GM19438 (cell line): Measurements from ENCODE around the gene PILRA.
A peak's percentile ranks its signal among the peaks of the same experiment; 100 is the strongest.
"Not testable (repeated sequence)": the region's sequence is repeated elsewhere in the genome, so short reads cannot be mapped to it uniquely, and the experiment has no call there.

Source experiments
- ATAC-seq: cut with Tn5 transposase; IDR thresholded peaks from one replicate; pipeline ENCODE4 v1.9.1; 2021; ENCODE audit warnings: low read depth; ENCODE audit not compliant: unreplicated experiment

Gene PILRA

DNA sequence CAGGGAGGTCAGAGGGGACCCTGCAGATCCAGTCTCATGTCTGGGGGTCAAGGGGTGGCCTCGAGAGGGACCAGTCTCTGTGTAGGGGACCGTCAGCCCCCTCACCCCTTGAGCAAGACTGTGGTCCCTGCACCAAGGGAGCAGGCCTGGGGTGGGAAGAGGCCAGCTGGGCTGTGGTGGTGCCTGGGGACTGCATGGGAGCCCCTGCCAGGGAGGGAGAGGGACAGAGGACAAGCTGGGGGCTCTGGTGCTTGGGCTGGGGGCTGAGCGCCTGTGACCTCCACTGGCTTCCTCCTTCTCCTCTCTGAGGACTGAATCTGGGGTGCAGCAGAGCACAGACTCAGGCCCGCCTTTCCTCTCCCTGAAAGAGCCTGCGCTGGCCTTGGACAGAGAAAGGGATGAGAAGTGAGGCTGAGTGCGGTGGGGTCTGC lies 16.1 kb upstream of the PILRA start:
- no peak for ATAC-seq

DNA sequence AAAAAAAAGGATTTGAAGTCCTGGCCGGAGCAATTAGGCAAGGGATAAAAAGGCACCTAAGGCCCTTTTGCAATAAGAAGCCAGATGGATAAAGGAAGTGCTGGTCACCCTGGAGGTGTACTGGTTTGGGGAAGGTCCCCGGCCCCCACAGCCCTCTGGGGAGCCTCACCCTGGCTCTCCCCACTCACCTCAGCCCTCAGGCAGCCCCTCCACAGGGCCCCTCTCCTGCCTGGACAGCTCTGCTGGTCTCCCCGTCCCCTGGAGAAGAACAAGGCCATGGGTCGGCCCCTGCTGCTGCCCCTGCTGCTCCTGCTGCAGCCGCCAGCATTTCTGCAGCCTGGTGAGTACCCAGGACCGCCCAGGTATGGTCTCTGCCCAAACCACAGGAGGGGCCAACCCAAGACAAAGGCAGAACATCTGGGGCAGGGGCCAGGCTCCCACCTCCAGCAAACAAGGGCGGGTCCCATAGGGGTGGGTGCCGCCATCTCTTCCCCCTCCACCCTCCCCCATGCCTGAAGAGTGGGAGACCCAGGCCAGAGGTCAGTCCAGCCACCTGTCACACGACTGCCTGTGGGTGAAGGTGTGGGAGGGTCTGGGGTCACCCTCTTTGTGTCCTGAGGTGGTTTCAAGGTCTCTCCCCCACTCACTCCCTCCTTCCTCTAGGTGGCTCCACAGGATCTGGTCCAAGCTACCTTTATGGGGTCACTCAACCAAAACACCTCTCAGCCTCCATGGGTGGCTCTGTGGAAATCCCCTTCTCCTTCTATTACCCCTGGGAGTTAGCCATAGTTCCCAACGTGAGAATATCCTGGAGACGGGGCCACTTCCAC lies 15.0 kb upstream of the PILRA start, which contains the start of gene PILRB:
TSS of gene PILRB (plus strand) at position 91 of the 830 bp plus-strand sequence. CDS start at position 277, 186 bp downstream.
- peak; percentile 49 for ATAC-seq

DNA sequence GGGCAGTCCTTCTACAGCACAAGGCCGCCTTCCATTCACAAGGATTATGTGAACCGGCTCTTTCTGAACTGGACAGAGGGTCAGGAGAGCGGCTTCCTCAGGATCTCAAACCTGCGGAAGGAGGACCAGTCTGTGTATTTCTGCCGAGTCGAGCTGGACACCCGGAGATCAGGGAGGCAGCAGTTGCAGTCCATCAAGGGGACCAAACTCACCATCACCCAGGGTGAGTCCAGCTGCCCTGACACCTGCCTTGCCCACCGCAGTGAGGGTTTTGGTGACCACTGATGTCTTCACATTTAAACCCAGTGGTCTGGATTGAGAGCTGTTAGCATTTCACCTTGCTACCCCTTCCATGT lies 14.5 kb upstream of the PILRA start:
- no peak for ATAC-seq

DNA sequence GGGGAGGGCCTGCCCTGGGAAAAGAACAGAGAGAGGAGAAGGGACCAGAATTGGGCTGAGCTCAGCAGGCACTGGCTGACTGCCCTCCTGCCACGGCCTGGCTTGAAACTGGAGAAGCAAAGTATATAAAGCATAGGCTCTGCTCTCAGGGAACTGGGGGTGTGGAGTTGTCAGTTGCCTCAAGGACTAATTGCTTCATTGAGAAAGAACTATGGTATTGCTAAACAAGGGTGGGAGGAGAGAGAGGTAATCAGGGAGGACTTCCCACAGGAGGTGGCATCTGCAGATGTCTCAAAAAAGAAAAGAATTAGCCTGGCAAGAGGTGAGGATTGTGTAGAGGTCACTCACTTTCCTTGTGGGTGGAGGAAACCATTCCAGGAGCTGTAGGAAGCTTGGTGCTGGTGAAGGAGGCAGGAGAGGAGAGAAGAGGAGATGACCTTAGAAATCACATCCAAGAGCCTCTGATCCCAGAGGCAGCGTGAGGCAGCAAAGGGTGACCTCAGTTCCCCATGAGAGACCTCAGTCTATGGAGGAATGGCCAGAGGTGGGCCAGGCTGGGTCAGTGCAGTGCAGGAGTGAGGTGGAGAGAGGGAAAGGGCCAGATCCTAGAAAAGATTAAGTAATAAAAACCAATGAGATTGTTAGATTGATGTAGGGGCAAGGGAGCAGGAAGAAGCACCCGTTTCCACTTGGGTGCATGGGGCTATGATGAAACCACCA lies 13.0 kb upstream of the PILRA start:
- no peak for ATAC-seq

DNA sequence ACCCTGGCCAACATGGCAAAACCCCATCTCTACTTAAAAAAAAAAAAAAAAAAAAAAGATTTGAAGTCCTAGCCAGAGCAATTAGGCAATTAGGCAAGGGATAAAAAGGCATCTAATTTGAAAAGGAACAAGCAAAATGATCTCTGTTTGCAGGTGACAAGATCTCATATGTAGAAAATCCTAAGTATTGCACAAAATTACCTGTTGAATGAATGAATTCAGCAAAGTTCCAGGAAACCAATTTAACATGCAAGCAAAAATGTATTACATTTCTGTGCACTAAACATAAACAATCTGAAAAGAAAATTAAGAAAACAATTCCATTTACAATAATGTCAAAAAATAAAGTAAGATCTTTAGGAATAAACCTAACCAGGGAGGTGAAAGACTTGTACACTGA lies 10.2 kb upstream of the PILRA start:
- no peak for ATAC-seq

DNA sequence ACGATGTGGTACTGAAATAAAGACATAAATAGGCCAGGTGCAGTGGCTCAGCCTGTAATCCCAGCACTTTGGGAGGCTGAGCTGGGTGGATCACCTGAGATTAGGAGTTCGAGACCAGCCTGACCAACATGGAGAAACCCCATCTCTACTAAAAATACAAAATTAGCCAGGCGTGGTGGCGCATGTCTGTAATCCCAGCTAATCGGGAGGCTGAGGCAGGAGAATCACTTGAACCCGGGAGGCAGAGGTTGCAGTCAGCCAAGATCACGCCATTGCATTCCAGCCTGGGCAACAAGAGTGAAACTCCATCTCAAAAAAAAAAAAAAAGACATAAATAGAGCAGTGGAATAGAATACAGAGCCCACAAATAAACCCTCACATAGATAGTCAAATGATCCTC lies 9.5 kb upstream of the PILRA start:
- not testable (repeated sequence) for ATAC-seq

DNA sequence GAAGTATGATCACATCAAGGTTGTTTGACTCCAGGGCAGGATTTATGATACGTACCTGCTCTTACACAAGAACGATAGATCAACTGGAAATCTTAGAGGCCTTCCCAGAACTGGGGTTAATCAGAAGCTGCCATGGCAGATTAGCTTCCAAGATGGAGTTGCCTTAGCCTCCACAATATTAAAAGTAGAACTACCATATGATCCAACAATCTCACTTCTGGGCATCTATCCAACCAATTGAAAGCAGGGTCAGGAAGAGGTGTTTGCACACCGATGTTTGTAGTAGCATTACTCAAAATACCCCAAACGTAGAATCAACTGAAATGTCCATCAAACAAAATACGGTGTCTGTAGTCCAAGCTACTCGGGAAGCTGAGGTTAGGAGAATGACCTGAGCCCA lies 8.8 kb upstream of the PILRA start:
- ATAC-seq = no peak

DNA sequence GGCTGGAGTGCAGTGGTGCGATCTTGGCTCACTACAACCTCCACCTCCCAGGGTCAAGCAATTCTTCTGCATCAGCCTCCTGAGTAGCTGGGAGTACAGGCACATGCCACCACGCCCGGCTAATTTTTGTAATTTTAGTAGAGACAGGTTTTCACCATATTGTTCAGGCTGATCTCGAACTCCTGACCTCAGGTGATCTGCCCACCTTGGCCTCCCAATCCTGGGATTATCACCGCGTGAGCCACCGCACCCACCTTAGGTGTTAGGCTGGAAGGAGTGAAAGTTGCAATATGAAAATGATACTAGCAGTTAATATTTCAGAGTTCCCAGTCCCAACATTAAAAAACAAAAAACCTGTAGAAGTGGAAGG lies 7.3 kb upstream of the PILRA start:
- ATAC-seq = not testable (repeated sequence)

DNA sequence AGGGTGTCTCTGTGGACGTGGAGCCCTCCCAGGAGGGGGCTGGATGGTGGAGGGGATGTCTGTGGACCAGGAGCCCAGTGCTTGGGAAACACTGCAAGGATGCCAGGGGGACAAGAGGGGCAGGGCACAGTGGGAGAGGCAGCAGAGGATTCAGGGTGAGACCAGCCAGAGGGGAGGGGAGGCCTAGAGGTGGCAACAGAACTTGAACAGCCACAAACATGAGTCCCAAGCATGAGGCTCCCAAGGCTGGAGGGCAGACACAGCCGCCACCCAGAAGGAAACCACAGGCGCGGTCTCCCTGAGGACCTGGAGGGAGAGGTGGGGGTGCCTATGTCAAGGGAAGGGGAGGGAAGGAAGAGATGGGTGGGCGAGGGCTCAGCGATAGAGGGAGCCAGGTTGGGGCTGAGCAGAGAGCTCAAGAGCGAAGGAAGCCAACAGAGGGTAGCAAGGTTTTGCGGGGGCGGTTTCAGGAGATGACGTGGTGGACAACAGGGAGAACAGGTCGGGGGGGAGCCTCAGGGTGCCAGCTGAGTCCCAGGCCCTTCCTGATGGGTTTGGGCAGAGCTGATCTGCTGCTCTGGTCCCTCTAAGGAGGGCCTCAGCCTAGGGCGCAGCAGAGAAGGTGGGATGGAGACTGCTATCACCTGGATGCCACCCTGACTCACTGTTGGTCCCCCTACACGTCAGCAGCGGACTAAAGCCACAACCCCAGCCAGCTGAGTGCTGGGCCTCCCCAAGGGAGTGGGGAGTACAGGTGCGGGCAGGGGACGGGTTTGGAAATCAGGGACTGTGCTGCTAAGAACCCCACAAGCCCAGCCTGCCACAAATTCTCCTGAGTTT lies 6.7 kb upstream of the PILRA start:
- ATAC-seq = no peak

DNA sequence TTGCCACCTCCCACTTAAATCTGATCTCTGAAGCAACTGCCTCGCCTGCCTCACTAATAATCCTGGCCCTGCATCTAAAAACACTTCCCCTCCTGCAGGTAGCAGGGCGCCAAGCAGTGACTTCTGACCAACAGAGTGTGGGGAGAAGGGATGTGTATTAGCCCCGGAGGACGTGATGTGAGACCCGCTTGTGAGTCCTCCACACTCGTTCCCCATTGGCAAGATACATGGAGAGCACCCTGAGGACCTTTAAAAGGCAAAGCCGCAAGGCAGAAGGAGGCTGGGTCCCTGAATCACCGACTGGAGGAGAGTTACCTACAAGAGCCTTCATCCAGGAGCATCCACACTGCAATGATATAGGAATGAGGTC lies 6.1 kb upstream of the PILRA start:
- no peak for ATAC-seq

DNA sequence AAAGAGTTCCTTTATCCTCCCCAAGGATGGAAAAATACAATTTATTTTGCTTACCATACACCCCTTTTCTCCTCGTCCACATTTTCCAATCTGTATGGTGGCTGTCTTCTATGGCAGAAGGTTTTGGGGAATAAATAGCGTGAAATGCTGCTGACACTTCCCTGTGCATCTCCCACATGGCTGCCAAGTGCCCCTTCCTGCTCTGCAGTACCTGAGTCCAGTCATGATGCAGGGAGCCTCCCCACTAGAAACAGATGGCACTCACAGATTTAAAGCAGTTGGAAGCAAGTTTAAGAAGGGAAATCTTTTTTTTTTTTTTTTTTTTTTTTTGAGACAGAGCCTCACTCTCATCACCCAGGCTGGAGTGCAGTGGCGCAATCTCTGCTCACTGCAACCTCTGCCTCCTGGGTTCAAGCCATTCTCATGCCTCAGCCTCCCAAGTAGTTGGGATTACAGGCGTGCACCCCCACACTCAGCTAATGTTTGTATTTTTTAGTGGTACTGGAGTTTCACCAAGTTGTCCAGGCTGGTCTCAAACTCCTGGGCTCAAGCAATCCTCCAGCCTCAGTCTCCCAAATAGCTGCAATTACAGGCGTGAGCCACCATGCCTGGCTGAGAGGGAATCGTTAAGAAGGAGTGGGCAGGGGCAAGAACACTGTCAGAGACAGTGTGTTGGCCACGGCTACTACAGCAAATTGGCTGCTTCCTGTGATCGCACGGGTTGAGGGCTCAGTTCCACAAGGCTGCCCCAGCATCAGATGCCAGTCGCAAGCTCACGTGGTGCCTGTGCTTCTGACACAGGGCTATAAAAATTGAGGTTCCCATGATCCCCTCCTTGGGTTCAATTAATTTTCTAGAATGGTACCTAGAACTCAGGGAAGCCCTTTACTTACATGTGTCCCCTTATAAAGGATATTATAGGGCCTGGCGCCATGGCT lies 5.3 kb upstream of the PILRA start:
- ATAC-seq = no peak

DNA sequence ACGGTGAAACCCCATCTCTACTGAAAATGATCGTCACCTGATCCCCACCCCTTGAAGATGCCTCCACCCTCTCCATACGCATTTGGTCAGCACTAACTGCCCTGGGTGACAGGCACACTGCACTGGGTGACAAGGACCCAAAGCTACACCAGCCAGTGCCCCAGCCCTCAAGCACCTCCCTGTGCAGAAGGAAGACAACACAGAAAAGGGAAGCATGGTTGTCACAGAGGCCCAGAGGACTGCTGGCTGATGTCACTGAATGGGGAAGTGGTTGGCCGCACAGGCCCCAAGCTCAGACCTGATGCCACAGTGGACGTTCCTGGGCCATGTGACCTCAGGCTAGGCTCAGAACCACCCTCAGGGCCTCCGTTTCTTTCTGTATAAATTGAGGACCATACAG lies 4.2 kb upstream of the PILRA start:
- peak; percentile 51 for ATAC-seq

DNA sequence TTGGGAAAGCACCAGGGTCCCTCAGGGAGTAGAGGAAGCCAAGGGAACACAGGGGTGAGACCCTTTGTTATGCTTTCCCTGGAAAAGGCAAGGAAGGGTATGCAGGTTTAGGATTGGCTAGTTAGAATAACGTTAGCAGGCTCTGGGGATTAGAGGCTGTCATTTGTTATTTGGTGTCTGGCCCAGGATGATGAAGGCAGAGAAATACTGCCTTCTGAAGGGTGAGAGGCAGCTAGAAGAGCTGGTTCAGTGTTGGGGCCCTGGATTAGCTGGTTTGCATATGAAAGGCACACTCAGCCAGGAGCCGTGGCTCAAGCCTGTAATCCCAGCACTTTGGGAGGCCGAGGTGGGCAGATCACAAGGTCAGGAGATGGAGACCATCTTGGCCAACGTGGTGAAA lies 3.0 kb upstream of the PILRA start:
- ATAC-seq = no peak

DNA sequence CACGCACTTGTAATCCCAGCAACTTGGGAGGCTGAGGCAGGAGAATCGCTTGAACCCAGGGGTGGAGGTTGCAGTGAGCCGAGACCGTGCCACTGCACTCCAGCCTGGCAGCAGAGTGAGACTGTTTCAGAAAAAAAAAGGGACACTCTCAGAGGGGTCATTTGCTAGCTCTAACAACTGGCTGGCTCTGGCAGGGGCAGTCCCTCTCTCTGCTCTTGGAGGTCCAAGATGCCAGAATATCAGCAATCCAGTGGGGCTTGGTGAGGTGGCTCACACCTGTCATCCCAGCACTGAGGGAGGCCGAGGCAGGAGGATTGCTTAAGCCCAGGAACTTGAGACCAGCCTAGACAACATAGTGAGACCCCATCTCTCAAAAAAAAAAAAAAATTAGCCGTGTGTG lies 2.5 kb upstream of the PILRA start:
- no peak for ATAC-seq

DNA sequence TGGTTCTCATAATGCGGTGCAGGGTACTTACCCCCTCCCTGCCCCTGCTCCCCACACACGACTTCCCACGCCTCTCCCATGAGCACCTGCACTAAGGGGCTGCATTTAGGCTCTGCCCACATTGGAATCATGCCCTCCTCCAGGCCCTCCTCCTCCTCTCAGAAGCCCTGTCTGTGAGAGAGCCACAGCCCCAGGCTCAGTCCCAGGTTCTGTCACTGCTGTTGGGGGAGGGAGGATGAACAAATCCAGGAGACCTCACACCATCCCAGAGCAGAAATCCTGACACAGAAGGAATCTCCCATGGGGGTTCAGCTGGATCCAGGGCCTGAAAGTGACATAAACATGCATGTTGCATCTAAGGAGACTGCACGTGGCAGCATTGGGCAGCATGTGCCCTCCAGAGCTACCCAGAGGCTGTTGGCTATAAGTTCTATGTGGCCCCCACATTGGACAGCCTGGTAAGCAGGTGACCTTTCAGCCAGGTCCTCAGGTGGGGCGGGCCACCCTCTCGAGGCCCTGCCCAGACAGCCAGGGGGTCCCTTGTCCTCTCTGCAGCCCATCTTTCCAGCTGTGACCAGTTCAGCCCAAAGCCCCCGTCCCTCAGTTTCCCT lies 1.6 kb upstream of the PILRA start:
- ATAC-seq = no peak

DNA sequence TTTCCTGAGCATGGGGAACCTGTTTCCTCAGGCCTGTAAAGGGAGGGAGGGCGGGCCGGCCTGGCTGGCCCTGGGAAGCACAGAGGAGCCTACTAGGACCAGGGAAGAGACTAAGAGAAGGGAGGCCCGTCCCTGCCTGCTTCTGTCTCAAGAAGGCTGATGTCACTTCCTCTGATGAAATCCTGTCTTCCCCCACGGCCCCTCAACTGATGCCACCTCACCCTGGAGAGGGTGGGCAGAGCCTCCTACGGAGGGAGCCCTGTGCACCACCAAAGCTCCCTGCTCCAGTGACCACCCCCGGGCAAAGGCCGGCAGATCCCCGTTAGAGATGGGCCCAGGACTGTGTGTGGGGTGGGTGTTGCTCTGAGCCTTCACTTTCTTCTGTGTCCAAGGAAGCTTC lies 1.0 kb upstream of the PILRA start:
- no peak for ATAC-seq

DNA sequence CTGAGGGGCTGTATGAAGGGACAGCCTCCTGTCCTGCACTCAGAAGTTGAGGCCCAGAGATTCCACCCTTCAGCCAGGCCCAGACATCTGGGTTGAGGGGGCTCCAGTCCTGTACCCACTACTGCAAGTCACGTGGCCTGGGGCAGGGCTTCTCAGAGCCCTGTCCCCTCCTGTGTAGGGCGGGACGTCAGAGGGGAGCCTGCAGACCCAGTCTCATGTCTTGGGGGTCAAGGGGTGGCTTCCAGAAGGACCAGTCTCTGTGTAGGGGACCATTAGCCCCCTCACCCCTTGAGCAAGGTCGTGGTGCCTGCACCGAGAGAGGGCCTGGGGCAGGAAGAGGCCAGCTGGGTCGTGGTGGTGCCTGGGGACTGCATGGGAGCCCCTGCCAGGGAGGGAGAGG lies 593 bp upstream of the PILRA start:
- no peak for ATAC-seq

DNA sequence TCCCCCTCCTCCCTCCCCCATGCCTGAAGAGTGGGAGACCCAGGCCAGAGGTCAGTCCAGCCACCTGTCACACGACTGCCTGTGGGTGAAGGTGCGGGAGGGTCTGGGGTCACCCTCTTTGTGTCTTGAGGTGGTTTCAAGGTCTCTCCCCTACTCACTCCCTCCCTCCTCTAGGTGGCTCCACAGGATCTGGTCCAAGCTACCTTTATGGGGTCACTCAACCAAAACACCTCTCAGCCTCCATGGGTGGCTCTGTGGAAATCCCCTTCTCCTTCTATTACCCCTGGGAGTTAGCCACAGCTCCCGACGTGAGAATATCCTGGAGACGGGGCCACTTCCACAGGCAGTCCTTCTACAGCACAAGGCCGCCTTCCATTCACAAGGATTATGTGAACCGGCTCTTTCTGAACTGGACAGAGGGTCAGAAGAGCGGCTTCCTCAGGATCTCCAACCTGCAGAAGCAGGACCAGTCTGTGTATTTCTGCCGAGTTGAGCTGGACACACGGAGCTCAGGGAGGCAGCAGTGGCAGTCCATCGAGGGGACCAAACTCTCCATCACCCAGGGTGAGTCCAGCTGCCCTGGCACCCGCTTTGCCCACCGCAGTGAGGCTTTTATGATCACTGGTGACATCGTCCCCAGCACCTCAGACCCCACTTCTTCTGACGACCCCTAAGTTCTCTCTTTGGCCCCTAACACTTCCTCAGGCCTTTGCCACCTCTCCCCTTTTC lies 747 bp downstream of the PILRA start:
- not testable (repeated sequence) for ATAC-seq

DNA sequence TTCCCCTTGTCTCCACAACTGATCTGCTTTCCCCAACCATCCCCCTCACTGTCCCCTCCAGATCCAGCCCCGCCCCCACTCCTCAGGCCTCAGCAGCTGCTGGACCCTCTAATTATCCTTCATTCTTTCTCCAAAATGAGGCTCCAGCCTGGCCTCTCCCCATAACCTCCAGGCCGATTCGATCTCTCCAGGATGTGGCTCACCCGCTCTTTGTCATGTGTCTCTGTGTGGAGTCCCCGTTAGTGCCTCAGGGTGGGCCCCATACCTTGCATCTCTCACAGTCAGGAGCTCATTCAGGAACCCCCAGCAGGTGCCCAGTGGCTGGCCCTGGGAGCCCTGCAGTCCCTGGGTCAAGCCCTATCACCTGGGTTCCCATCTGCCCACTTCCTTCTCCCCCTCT lies 1.3 kb downstream of the PILRA start:
- no peak for ATAC-seq
